NCI-H1417 (cell line): Measurements from ENCODE around the gene TAF11L7.
"Not testable (repeated sequence)": the region's sequence is repeated elsewhere in the genome, so short reads cannot be mapped to it uniquely, and the experiment has no call there.

Experiments used
- DNase-seq, 3 experiments: peaks; one replicate each; lab custom pipeline; 2025; lab: John Stamatoyannopoulos, UW

Gene TAF11L7

DNA sequence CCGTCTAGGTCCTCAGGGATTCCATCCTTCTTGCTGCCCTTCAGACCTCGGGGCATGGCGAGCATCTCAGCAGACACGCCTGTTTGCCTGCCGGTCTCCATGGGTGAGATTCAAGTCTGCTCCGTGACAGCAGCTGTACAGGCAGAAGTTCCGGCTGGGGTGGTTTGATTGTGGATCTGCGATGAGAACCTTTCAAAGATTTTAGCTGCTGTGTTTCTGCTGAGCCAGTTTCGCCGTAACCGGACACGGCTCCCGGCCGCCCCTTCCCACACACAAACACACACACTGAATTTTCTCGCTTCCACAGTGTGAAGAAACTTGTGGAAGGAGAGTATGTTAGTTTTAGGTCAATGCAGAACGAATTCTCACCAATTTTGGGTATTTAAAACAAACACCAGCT is at the start of gene TAF11L7:
TAF11L7 (minus strand) TSS at position 101 of the 400 bp plus-strand sequence.
- DNase-seq, result not testable (repeated sequence)

DNA sequence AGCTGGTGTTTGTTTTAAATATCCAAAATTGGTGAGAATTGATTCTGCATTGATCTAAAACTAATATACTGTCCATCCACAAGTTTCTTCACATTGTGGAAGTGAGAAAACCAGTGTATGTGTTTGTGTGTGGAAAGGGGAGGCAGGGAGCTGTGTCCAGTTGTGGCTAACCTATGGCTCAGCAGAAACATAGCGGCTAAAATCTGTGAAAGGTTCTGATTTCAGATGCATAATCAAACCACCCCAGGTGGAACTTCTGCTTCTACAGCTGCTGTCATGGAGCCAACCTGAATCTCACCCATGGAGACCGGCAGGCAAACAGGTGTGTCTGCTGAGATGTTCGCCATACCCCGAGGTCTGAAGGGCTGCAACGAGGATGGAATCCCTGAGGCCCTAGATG is 48.6 kb upstream of the TAF11L7 start, which contains the start of gene TAF11L14:
TAF11L14 (plus strand) TSS at position 301 of the 400 bp plus-strand sequence.
- DNase-seq, result no peak

DNA sequence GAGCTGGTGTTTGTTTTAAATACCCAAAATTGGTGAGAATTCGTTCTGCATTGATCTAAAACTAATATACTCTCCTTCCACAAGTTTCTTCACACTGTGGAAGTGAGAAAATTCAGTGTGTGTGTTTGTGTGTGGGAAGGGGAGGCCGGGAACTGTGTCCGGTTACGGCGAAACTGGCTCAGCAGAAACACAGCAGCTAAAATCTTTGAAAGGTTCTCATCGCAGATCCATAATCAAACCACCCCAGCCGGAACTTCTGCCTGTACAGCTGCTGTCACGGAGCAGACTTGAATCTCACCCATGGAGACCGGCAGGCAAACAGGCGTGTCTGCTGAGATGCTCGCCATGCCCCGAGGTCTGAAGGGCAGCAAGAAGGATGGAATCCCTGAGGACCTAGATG is 46.2 kb upstream of the TAF11L7 start, which contains the start of gene TAF11L13:
TAF11L13 (plus strand) TSS at position 301 of the 400 bp plus-strand sequence.
- not testable (repeated sequence) for DNase-seq

DNA sequence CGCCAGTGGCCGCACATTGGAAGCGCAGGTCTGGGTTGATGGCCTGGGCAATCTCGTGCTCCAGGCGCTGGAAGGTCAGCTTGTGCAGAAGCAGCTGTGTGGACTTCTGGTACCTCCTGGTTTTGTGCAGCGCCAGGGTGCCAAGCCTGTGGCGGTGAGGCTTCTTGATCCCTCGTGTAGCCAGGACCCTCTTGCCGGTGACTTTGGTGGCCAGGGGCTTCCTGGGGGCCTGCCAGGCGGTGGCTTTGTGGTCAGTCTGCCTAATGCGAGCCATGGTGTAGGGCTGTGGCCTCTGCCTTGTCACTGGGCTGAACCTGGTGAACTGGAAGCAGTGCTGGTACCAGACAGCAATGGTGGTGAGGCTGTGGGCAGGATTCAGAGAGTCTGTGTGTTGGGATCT is 40.1 kb upstream of the TAF11L7 start:
- no peak for DNase-seq

DNA sequence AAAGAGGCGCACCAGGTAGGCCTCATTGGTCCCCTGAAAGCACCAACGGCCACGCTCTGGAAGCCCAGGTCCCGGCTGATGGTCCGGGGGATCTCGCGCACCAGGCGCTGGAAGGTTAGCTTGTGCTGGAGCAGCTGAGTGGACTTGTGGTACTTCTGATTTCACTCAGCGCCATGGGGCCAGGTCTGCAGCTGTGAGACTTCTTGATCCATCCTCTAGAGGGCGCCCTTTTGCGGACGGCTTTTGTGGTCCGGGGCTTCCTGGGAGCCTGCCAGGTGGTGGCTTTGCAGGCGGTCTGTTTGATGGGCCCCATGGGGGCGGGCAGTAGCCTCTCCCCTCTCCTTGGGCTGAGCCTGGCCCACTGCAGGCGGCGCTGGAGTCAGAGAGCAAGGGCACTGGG is 35.1 kb upstream of the TAF11L7 start:
- no peak for DNase-seq

DNA sequence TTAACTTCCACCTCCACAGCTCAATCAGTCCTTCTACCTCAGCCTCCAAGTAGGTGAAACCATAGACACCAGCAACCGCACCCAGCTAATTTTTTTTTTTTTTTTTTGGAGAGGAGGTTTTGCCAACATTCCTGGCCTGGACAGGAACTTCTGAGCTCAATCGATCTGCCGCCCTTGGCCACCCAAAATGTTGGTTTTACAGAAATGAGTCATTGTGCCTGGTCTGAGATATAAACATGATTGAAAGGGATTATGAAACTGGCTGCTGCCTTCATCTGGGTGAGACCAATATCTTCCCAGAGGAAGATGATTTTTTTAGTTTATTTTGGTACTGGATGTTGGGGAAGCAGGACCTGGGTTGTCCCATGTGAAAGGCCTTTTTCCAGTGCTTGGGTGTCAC is 33.8 kb upstream of the TAF11L7 start:
- no peak for DNase-seq

DNA sequence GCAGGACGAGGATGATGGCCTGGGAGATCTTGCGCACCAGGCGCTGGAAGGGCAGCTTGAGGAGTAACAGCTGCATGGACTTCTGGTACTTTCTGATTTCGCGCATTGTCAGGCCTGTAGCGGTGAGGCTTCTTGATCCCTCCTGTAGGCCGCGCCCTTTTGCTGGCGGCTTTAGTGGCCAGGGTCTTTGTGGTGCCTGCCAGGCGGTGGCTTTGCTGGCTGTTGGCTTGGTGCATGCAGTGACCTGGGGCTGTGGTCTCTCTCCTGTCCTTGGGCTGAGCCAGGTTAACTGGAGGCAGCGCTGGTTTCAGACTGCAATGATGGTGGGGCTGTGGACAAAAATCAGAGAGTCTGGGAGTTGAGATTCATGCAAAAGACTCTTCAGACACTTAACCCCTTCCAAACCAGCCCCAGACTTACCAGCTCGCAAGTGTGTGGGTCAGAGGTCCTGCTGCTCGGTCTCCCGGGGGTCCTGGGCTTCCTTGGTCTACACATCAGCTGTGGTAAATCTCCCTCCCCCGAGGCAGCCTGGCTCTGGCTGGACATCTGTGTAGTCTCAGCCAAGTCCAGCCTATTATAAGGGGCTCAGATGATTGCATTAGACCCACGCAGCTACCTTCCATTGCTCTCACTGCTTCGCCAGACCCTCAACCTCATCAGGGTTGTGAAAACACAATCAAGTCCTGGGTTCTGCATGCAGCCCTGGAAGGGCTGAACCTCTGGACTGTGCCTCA is 29.5 kb upstream of the TAF11L7 start:
- DNase-seq, result no peak

DNA sequence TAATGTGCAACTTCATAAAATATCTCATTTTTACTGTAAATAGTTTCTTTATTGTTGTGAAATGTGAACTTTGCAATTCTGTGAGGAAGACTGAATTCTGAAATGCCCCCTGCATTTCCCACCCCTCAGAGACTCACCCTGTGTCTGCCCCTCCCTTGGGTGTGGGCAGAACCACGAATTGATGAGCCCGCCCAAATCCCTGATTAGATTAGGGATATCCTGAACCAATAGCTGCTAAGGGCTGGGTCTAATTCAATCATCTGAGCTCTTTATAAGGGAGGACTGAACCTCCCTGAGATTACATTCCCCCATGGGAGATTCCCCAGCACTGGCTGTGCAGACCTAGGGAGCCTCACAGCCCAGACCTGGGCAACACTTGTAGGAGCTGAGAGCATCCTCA is 24.5 kb upstream of the TAF11L7 start, which contains the start of gene TAF11L12:
TAF11L12 (plus strand) TSS at position 301 of the 400 bp plus-strand sequence.
- DNase-seq, result not testable (repeated sequence)

DNA sequence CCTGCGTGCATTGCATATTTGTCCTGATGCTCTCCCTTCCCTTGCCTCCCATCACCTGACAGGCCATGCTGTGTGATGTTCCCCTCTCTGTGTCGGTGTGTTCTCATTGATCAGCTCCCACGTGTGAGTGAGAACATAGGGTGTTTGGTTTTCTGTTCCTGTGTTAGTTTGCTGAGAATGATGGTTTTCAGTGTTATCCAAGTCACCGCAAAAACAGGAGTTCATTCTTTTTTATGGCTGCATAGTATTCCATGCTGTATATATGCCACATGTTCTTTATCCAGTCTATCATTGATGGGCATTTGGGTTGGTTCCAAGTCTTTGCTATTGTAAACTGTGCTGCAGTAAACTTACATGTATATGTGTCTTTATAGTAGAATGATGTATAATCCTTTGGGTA is 21.9 kb upstream of the TAF11L7 start:
- DNase-seq, result not testable (repeated sequence)

DNA sequence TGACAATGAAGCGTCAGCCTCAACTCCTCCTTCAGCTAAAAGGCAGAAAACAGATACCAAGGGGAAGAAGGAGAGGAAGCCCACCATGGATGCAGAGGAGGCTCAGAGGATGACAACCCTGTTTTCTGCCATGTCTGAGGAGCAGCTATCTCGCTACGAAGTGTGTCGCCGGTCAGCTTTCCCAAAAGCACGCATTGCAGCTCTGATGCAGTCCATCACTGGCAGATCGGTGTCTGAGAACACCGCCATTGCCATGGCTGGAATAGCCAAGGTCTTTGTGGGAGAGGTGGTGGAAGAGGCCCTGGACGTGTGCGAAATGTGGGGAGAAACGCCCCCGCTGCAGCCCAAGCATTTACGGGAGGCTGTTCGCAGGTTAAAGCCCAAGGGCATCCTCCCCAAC is 19.4 kb upstream of the TAF11L7 start:
- DNase-seq, result no peak

DNA sequence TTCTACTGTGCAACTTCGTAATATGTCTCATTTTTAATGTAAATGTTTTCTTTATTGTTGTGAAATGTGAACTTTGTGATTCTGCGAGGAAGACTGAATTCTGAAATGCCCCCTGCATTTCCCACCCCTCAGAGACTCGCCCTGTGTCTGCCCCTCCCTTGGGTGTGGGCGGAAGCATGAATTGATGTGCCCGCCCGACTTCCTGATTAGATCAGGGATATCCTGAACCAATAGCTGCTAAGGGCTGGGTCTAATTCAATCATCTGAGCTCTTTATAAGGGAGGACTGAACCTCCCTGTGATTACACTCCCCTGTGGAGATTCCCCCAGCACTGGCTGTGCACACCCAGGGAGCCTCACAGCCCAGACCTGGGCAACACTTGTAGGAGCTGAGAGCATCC is 18.3 kb upstream of the TAF11L7 start, which contains the start of gene TAF11L11:
TAF11L11 (plus strand) TSS at position 304 of the 400 bp plus-strand sequence.
- not testable (repeated sequence) for DNase-seq

DNA sequence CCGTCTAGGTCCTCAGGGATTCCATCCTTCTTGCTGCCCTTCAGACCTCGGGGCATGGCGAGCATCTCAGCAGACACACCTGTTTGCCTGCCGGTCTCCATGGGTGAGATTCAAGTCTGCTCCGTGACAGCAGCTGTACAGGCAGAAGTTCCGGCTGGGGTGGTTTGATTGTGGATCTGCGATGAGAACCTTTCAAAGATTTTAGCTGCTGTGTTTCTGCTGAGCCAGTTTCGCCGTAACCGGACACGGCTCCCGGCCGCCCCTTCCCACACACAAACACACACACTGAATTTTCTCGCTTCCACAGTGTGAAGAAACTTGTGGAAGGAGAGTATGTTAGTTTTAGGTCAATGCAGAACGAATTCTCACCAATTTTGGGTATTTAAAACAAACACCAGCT is 12.2 kb upstream of the TAF11L7 start, which contains the start of gene TAF11L10:
TAF11L10 (minus strand) TSS at position 101 of the 400 bp plus-strand sequence.
- DNase-seq, result not testable (repeated sequence)

DNA sequence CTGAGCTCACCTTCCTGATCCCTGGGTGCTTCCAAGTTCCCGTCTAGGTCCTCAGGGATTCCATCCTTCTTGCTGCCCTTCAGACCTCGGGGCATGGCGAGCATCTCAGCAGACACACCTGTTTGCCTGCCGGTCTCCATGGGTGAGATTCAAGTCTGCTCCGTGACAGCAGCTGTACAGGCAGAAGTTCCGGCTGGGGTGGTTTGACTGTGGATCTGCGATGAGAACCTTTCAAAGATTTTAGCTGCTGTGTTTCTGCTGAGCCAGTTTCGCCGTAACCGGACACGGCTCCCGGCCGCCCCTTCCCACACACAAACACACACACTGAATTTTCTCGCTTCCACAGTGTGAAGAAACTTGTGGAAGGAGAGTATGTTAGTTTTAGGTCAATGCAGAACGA is 8.7 kb upstream of the TAF11L7 start, which contains the start of gene TAF11L9:
TAF11L9 (minus strand) TSS at position 140 of the 400 bp plus-strand sequence.
- DNase-seq, result not testable (repeated sequence)

DNA sequence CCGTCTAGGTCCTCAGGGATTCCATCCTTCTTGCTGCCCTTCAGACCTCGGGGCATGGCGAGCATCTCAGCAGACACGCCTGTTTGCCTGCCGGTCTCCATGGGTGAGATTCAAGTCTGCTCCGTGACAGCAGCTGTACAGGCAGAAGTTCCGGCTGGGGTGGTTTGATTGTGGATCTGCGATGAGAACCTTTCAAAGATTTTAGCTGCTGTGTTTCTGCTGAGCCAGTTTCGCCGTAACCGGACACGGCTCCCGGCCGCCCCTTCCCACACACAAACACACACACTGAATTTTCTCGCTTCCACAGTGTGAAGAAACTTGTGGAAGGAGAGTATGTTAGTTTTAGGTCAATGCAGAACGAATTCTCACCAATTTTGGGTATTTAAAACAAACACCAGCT is 5.3 kb upstream of the TAF11L7 start, which contains the start of gene TAF11L8:
TAF11L8 (minus strand) TSS at position 101 of the 400 bp plus-strand sequence.
- DNase-seq, result not testable (repeated sequence)
